Loucy (cell line): ENCODE data around the gene RCOR1.

Experiments used
- H2AFZ ChIP-seq: fragments of 200-600 bp; sonication (generic); 2 replicates; pipeline ENCODE4 v1.6.0; 2016; ENCODE audit warnings: antibody characterized with exemption, mild to moderate bottlenecking, low read length, moderate library complexity
- H3F3A ChIP-seq: fragments of 200-600 bp; 2 replicates; pipeline ENCODE4 v1.6.0; 2016; ENCODE audit warnings: antibody characterized with exemption, low read depth, mild to moderate bottlenecking
- H3K27me3 ChIP-seq: fragments of 200-600 bp; sonication (generic); 2 replicates; pipeline ENCODE4 v1.6.1; 2014; ENCODE audit warnings: low read length, mild to moderate bottlenecking; ENCODE audit not compliant: insufficient read depth, poor library complexity, severe bottlenecking
- H3K36me3 ChIP-seq: fragments of 200-600 bp; sonication (generic); 2 replicates; pipeline ENCODE4 v1.6.1; 2016; ENCODE audit warnings: low read length; ENCODE audit not compliant: insufficient read depth
- H3K4me1 ChIP-seq: fragments of 200-600 bp; sonication (generic); 2 replicates; pipeline ENCODE4 v1.5.1; 2014; ENCODE audit warnings: low read length, mild to moderate bottlenecking; ENCODE audit not compliant: insufficient read depth, poor library complexity, severe bottlenecking
- H3K4me2 ChIP-seq: fragments of 200-600 bp; sonication (generic); 2 replicates; pipeline ENCODE4 v1.6.0; 2014; ENCODE audit warnings: antibody characterized with exemption, low read length, low read depth, mild to moderate bottlenecking; ENCODE audit not compliant: poor library complexity, severe bottlenecking
- H3K4me3 ChIP-seq: fragments of 200-600 bp; sonication (generic); 2 replicates; pipeline ENCODE4 v1.5.1; 2014; ENCODE audit warnings: low read length, mild to moderate bottlenecking, mixed read lengths; ENCODE audit not compliant: poor library complexity, severe bottlenecking
- H3K79me2 ChIP-seq: fragments of 200-600 bp; sonication (generic); 2 replicates; pipeline ENCODE4 v1.6.1; 2014; ENCODE audit warnings: low read length; ENCODE audit not compliant: insufficient read depth
- H3K9ac ChIP-seq: fragments of 200-600 bp; sonication (generic); 2 replicates; pipeline ENCODE4 v1.6.0; 2014; ENCODE audit warnings: mild to moderate bottlenecking, low read depth, low read length, moderate library complexity; ENCODE audit not compliant: poor library complexity, severe bottlenecking
- H3K9me2 ChIP-seq: fragments of 200-600 bp; sonication (generic); replicated peaks from 2 replicates; pipeline ENCODE4 v1.6.1; 2016; ENCODE audit warnings: low read depth, low read length, mixed read lengths
- H3K9me3 ChIP-seq: fragments of 200-600 bp; sonication (generic); 2 replicates; pipeline ENCODE4 v1.6.1; 2014; ENCODE audit warnings: mild to moderate bottlenecking, antibody characterized with exemption, low read length, low read depth; ENCODE audit not compliant: insufficient read depth
- H4K20me1 ChIP-seq: fragments of 200-600 bp; sonication (generic); 2 replicates; pipeline ENCODE4 v1.6.0; 2014; ENCODE audit warnings: antibody characterized with exemption, low read length, mild to moderate bottlenecking; ENCODE audit not compliant: insufficient read depth, poor library complexity, severe bottlenecking
- CTCF ChIP-seq: fragments of 200-600 bp; sonication (generic); conservative IDR thresholded peaks from 2 replicates; pipeline ENCODE4 v1.5.1; 2014; ENCODE audit warnings: mild to moderate bottlenecking, antibody characterized with exemption, low read length
- EZH2phosphoT487 ChIP-seq: fragments of 200-600 bp; IDR thresholded peaks from 2 replicates; pipeline ENCODE4 v1.6.1; 2018; ENCODE audit warnings: antibody characterized with exemption, mild to moderate bottlenecking, moderate library complexity, borderline replicate concordance

The RCOR1 gene

GRCh38 chr14:102590667-102591099 is 1.8 kb upstream of the RCOR1 start:
- Histone ChIP-seq H4K20me1 (peaks cover 21% of the 10 kb centered on the region), H3K4me1 (peaks cover 28% of the 10 kb centered on the region), H3K9me2 (no peaks in the 10 kb centered on the region), H3K27me3 (no peaks in the 10 kb centered on the region), H3K4me3 (peak overlapping the region; percentile 82), H2AFZ (no peak overlapping the region), H3K9ac (peak overlapping the region; percentile 98), H3K4me2 (peak overlapping the region; percentile 80), H3K36me3 (no peaks in the 10 kb centered on the region), H3F3A (no peaks in the 10 kb centered on the region), H3K79me2 (peaks cover 39% of the 10 kb centered on the region), H3K9me3 (no peaks in the 10 kb centered on the region)
- peak; percentile 56 for TF ChIP-seq CTCF
- no peak for TF ChIP-seq EZH2phosphoT487

GRCh38 chr14:102591372-102591943 is 991 bp upstream of the RCOR1 start:
- Histone ChIP-seq H3K4me3 (peak overlapping the region; percentile 82), H4K20me1 (peaks cover 21% of the 10 kb centered on the region), H3K36me3 (no peaks in the 10 kb centered on the region), H3K4me1 (peaks cover 35% of the 10 kb centered on the region), H2AFZ (peak overlapping the region; percentile 71; the same call in 1 of the 2 replicates), H3K27me3 (no peaks in the 10 kb centered on the region), H3K9me3 (no peaks in the 10 kb centered on the region), H3K4me2 (peak overlapping the region; percentile 80), H3K9me2 (no peaks in the 10 kb centered on the region), H3F3A (no peaks in the 10 kb centered on the region), H3K79me2 (peaks cover 47% of the 10 kb centered on the region), H3K9ac (peak overlapping the region; percentile 98)
- TF ChIP-seq EZH2phosphoT487: no peak
- no peak for TF ChIP-seq CTCF

GRCh38 chr14:102592763-102593060 is 263 bp downstream of the RCOR1 start:
- Histone ChIP-seq H4K20me1 (peaks cover 25% of the 10 kb centered on the region), H3K9me2 (no peaks in the 10 kb centered on the region), H2AFZ (no peak overlapping the region), H3K27me3 (no peaks in the 10 kb centered on the region), H3K4me3 (peak overlapping the region; percentile 98), H3K9ac (peak overlapping the region; percentile 90), H3K4me2 (no peak overlapping the region), H3K9me3 (no peaks in the 10 kb centered on the region), H3K79me2 (peaks cover 60% of the 10 kb centered on the region), H3K4me1 (peaks cover 35% of the 10 kb centered on the region), H3K36me3 (no peaks in the 10 kb centered on the region), H3F3A (no peaks in the 10 kb centered on the region)
- TF ChIP-seq EZH2phosphoT487: no peak
- TF ChIP-seq CTCF: no peak
